HG02678 (cell line): ENCODE results near the gene IPO9.
"Not testable (repeated sequence)": the region's sequence is repeated elsewhere in the genome, so short reads cannot be mapped to it uniquely, and the experiment has no call there.

Source experiments
- ATAC-seq: cut with Tn5 transposase; IDR thresholded peaks from one replicate; pipeline ENCODE4 v1.9.1; 2021; ENCODE audit warnings: mild to moderate bottlenecking, moderate library complexity; ENCODE audit not compliant: unreplicated experiment

The IPO9 gene

GRCh38 chr1:201900476-201900875 lies 71.5 kb downstream of the IPO9 start:
- ATAC-seq, result no peak

DNA sequence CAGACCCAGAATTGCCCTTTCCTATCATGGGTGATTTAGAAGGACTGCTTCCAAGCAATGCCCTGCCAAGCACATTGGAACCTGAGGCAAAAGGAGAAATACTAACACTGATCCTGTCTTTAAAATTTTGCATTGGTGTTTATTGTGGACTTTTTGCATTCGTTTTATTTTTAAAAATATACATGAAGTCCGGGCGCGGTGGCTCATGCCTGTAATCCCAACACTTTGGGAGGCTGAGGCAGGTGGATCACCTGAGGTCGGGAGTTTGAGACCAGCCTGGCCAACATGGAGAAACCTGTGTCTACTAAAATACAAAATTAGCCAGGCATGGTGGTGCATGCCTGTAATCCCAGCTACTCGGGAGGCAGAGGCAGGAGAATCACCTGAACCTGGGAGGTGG lies 72.1 kb downstream of the IPO9 start:
- ATAC-seq, result not testable (repeated sequence)

- no peak for ATAC-seq
Measured at GRCh38 chr1:201902198-201902597, 73.2 kb downstream of the IPO9 start.

DNA sequence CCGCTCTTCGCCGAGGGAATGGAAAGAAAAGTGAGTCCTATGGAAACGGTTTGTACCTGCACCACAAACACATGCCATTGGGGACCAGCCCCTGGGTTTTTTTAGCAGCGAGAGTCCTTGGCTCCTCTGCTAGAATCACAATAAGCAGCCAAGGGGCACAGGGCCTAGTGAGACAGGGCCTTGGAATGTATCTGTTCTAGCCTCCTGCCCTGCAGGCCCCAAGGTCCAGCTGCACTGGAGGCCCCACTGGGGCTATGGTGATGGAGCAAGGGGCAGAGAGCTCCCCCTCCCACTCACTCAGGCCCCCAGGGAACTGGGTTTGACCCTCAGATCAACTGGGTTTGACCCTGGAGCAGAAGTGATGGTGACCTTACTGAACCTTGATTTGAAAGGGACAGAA lies 74.2 kb downstream of the IPO9 start:
- ATAC-seq, result no peak

DNA sequence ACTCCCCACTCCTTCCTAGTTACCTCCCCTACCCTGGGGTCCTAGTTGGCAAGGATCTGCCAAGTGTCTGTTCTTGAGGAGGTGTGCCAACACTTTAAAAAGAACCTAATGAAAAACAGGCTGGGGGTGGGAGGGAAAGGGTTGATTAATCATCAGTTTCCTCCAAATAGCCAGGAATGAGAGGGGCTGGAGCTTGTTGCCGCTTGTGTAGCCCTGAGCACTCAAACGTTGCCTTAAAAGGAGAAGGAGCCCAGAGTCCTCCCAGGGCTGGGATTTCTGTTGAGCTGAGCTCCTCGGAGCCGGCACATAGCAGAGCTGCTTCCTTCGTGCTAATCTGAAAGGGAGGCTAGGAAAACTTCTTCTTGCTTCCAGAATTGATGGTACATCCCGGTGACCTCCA lies 75.6 kb downstream of the IPO9 start:
- no peak for ATAC-seq

- ATAC-seq, result no peak
Measured at GRCh38 chr1:201905234-201905890, 76.4 kb downstream of the IPO9 start.

DNA sequence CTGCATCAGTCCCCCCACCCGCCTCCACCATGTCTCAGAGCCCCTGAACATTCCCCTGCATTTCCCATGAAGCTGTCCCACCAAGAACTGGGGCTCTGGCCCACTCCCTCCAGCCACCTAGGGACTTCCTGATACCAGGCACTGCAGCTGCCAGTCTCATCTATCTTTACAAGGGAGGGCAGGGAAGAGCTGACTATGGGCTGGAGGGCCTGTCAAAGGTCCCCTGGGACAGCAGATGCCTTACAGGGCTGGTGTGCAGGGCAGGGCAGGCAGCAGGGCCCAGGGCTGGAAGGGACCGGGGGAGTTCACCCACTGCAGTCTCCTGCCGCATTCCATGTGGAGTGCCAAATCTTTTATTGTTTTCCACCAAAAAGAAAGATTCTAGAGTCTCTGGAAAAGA lies 77.4 kb downstream of the IPO9 start:
- no peak for ATAC-seq

GRCh38 chr1:201907621-201908020 lies 78.7 kb downstream of the IPO9 start:
- no peak for ATAC-seq

DNA sequence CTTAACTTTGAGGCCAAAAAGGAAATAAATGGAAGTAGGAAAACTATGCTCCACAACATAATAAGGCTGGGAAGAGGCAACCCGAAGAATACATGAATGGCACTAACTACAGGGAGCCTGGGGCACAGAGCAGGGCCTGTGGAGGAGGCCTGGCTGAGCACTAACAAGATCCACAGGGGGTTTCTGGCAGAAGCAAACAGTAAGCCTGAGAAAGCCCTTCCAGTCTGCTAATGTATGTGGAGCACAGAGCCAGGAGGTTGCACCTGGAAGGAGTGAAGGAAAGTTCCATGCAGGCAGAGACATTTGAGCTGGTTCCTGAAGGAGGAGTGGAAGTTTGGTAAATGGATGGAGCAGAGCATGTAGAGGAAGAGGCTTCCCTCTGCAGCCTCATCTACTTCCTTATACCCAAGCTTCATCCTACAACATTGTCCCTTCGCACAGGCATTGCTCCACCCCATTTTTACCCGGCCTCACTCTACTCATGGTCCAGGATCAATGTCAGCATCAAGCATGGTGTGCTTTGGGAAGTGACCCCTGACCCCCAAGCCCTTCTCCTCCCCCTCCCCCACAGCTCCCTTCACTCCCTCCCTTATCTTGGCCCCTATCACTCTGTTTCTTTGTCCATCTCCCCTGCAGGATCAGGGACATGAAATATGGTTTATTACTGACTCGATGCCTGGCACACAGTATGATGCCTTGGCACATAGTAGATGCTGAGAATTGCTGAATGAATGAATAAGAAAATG lies 83.0 kb downstream of the IPO9 start:
- ATAC-seq, result no peak

GRCh38 chr1:201912832-201913231 lies 83.9 kb downstream of the IPO9 start:
- no peak for ATAC-seq

DNA sequence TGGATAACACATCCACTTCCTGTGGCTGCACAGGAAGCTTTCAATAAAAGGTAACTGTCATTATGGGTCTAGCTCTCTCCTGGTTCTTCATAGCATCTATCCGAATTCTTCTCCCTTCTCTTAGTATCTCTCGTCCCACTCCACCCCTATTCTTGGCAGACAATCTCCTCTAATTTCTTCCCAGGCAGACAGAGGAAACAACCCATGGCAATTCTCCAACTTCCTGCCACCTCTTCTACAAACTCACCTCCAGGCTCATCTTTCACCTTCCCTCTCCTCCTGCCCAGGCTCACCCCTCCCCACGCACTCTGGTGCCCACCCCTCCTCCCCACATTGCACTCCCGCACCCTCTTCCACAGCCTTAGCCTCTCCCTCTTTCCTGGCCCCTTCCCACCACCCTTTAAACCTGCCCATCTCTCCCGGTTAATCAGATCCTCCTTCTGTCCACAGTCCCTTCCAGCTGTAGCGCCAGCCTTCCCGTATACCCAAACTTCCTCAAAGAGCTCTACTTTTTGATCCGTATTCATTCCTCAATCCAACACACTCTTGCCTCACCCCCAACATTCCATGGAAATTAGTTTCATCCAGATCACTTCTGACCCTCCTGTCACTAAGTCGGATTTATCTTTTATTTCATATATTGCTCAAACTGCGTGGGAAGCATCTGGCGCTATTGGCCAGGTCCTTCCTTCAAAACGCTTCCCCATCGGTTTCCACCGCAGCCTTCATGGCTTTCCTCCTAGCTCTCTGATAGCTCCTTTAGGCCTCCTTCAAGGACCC lies 85.7 kb downstream of the IPO9 start:
- ATAC-seq, result no peak

DNA sequence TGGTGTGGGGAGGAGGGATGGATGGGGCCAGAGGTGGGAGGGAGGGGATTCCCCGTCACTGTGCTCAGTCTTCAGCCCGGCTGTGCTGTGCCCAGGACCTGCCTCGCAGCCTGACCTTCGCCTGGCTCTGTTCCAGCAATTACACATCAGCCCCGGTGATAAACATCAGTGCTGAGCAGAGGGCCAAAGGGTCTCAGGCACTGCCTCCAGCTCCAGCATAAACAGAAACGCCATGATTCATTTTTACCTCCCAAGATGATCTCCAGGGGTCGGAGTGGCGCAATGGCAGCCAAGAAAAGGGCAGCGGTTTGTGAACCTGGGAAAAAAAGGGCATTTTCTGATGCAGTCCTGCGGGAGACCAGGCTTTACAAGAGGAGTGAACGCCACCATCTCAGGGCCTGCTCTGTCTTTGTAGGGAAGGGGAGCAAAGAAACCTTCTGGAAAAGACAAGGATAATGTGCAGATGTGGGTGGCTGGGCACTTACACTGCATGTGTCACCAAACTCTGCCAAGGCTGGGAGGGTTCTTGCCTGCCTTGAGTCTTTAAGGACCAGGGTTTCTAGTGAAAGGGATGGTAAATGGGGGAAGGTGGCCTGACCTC lies 87.8 kb downstream of the IPO9 start:
- no peak for ATAC-seq

DNA sequence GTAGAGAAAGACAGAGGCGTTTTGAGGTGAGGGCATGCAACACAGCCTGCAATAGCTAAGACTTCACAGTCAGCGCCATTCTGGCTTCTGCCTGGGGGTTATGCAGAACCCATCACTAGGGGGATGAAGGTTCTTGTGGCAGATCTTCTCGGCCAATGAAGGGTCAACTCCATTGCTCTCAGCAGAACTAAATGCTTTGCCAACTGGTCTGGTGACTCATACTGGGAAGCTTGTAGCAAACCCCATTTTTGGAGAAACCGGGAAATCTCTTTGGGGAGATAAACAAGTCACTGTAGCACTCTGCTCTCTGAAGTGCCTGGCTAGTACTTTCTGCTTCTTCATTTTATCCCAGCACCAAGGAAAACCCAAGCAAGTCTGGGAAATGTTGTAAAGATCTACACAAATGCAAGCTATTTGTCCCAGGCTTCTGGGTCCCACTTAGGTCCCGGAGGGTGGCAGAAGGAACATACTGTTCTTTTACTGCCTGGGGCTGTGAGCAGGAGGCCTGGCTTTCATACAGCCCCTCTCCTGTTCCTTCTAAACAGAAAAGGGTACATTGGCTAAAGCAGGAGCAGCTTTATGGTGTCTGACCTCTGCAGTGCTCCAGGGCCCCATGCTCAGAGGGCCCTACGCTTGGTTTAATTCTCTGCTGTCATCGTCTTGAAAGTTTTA lies 88.5 kb downstream of the IPO9 start:
- no peak for ATAC-seq

- ATAC-seq, result no peak
Measured at GRCh38 chr1:201918343-201918742, 89.4 kb downstream of the IPO9 start.

DNA sequence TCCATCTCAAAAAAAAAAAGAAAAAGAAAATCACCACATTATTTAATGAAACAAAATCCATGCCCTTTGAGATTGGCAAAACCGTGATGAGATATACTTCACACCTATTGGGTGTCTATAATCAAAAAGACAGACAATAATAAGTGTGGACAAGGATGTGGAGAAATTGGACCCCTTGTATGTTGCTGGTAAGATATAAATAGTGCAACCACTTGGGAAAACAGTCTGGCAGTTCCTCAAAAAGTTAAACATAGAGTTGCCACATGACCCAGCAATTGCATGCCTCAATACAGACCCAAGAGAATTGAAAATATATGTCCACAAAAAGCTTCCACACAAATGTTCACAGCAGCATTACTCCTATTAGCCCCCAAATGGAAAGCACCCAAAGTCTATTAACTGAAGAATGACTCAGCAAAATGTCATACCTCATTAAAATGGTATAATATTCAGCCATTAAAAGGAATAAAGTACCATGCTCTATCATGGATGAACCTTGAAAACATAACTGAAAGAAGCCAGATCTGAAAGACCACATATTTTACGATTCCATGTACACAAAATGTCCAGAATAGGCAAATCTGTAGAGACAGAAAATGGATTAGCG lies 93.1 kb downstream of the IPO9 start:
- no peak for ATAC-seq

DNA sequence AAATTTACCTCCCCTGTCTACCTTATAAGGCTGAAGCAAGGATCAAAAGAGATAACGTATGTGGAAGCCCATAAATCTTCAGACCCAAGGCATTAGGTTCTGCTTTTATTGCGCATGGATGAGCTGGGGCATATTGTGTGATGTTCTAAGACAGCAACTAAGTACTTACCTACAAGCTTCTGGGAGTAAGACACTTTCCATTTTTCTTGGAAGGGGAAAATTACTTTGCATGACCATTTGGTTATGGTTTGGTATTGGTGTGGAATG lies 96.3 kb downstream of the IPO9 start:
- no peak for ATAC-seq

- ATAC-seq, result no peak
Measured at GRCh38 chr1:201925981-201926645, 97.2 kb downstream of the IPO9 start.

DNA sequence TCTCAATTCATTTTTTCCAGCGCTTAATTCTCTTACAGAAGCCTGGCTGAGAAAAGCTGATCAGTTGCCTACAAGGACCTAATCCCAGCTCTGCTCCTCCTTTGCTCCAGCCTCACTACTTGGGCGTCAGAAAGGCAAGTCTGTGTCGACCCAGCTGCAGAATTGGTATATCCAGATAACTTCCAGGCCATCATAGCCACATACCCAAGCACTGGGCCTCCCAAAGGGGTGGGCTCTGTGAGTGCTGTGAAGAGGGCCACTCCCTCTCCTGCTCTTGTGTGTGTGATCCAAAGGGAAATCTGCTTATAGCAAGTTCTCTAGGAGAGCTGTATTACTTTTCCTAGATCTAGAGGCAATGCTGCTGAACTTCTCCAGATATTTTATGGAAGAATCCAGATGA lies 99.3 kb downstream of the IPO9 start:
- ATAC-seq, result no peak

- ATAC-seq, result no peak
Measured at GRCh38 chr1:201930137-201930536, 101.2 kb downstream of the IPO9 start.

DNA sequence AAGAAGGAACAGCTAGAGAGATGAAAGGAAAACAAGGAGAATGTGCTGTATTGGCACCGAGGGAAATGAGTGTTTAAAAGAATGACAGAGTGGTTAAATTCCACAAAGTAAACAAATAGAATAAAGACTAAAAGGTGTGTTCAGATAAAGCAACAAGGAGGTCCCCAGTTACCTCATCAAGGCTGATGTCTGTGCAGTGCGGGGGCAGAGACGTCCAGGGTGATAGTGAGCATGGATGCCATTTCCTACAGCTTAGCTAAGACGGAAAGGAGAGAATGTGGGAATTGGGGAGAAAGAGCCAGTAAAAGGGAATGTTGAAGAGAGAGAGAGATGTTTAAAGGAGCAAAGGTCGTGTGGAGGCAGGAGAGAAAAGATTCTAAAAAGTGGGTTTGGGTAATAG lies 101.8 kb downstream of the IPO9 start:
- ATAC-seq, result no peak
